GM21390 (cell line): ENCODE data around the gene SLC49A4.
A peak's percentile ranks its signal among the peaks of the same experiment; 100 is the strongest.

ENCODE experiments used
- ATAC-seq: cut with Tn5 transposase; IDR thresholded peaks from one replicate; pipeline ENCODE4 v1.9.1; 2021; ENCODE audit not compliant: unreplicated experiment

The SLC49A4 gene

DNA sequence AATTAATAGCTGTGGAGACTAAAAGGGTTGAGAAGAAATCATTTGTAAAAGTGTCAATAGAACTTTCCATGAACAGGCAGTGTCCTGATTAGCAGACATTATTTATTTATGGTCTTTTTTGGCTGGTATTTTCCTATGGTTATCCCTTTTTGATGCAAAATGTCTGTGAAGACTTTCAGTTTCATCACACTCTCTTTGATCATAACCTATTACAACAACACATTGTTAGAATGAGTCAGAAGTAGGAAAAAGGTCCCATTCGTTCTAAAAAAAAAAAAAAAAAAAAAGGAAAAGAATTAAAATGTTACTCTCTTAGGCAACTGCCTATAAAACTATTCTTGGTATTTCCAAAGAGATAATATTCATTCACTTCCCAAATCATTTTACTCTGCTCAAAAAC is 62.1 kb downstream of the SLC49A4 start:
- no peak for ATAC-seq

DNA sequence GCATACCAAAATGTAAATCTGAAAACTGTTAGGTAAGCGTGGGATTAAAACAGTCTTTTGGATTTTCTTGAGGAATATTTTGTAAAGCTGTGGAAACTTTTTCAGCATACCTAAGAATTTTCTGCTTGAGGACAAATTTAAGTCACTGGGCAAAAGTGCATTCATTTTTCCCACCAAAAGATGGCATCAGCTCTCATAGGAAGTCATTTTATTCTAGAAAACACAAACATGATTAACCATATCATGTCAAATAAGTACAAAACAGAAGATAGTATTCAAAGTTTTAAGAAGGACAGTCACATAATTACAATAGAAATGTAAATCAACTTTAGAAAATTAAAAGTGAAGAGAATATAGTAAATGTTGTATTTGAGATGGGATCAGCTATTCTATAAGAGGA is 63.5 kb downstream of the SLC49A4 start:
- no peak for ATAC-seq

DNA sequence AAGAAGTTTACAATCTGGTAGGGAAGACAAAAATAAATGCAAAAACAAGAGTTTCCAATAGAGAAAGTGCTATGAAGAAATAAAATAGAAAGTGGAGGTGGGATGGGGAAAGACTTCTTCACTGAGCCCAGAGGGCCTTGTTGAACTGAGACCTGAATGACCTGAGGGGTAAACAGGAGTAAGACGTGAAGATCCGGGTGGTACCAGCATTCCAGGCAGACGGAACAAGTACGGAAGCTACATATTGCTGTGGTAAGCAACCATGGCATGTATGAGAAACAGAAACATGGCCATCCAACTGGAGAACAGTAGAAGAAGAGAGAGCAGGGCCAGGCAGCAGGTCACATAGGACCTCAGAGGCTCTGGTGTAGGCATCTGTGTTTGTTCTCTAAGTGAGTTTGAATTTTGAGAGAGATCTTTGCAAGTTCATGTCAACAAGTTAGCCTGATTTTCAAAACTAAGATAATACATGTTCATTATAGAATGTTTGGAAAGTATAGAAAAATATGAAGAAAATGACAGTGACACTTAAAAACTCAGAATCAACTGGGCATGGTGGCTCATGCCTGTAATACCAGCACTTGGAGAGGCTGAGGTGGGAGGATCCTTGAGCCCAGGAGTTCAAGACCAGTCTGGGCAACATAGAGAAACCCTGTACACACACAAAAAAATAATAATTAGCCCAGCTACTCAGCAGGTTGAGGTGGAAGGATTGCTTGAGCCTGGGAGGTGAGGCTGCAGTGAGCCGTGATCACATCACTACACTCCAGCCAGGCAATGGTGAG is 64.3 kb downstream of the SLC49A4 start:
- no peak for ATAC-seq

DNA sequence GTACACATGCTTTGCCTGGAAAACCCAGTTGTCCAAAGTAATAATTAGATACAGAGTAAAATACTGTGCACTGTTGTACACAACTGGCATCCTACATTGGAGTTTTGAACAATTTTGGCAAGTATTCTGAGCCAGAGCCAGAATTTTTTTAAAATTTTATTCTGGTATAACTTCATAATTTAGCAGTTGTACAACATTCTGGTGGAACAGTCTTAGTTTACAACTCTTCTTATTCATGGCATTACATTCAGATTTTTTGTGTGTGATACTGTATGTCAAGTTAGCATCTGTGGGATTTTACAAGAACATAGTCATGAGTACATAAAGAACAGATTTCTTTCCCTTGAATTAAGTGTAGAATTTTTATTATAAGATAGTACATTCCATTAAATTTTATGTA is 67.5 kb downstream of the SLC49A4 start:
- ATAC-seq, result no peak

GRCh38 chr3:122864498-122864897 is 69.6 kb downstream of the SLC49A4 start:
- no peak for ATAC-seq

- ATAC-seq, result no peak
These were observed 73.5 kb downstream of the SLC49A4 start for GRCh38 chr3:122868322-122868721.

DNA sequence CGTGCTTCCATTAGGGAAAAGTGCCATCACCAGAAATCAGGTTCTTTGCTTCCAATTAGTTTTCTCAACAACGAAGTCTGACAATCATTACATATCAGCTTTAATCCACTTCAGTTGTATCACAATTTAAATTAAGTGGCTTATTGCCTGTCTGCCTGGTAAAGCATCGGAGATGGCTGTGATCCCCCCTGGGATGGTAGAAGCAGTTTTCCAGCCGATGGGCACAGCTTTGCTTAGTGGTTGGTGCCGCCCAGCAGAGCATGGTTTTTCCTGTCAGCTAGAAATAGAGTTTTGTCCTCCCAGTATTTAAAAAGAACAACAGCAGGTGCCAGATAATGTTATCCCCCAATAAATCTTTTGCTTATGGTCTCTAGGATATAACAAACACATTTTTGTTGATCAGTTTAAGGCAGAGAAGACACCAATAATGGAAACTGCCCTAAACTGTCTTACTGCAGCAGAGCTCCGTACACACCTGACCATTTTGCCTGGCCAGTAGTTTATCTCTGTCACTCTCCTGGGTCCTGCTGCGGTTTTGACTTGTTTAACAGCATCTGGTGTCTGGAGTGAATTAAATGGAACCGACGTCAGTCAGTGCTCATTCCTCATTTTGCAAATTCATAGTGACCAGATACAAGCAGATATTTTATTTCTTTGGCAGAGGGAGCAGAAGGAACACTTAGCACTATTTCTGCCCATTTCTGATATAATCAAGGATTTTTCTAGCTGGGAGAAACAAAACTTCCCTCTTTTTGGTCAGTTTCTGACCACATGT is 79.1 kb downstream of the SLC49A4 start:
- ATAC-seq, result no peak

- no peak for ATAC-seq
These were observed 80.8 kb downstream of the SLC49A4 start for GRCh38 chr3:122875547-122876127.

- no peak for ATAC-seq
These were observed 85.3 kb downstream of the SLC49A4 start for GRCh38 chr3:122880173-122880572.

DNA sequence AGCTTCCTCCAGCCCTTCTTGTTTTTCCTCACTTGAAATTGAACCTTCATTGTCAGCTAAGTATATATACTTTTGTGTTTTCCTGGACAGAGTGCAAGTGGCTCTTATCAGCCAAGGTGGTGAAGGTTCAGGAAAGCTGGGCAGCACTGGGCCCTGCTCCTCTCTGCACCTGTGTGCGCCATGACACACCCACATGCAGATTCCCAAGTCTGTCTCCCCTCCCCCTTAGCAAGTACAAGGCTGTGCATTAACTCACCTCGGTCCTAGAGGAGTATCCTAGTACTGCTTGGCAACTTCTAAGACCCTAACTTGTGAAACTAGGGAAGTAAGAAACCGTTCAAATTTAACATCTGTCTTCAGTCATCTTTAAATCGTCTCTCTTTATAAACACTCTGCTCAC is 85.8 kb downstream of the SLC49A4 start:
- no peak for ATAC-seq

DNA sequence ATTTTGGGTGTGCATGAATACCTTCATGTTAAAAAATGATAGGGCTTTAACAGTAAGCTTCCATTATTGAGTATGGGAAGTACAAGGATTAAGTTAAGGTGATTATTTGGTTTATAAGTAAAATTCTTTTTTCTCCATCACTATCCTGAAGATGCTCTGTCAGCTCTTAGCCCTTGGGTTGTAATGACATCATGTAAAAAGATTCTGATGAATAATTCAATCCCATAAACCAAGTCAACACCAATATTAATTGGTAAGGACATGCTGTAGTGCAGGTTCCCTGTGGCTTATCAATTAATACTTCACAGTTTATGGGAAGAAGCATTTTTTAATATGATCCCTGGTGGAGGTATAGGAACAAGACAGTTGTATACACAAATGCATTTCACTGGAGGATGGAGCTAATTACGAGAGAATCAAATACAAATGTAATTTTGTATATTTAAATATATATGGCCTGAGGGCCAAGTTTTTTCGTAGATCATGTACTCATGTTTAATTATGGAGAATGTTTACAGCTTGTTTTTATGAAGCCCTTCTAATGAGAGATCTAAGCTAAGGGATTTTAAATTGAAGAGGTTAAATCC is 87.6 kb downstream of the SLC49A4 start:
- no peak for ATAC-seq

DNA sequence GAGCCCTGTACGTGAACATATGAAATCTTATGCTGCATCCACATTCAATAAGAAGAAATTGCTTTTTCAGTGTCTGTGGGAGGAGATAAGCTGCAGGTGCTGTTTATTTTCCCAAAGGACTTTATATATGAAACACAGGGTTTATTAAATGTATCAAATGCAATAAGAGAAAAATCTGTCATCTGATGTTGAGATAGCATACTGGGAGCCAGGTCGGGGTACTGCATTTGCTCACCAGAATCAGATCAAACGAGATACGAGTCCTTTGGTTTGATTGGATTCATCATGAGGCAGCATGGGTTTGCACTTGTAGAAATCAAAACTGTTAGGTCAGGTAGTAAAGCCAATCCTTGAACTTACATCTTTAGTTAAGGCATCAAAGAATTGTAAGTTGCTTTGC is 91.4 kb downstream of the SLC49A4 start:
- no peak for ATAC-seq

- no peak for ATAC-seq
These were observed 92.1 kb downstream of the SLC49A4 start for GRCh38 chr3:122886946-122887345.

DNA sequence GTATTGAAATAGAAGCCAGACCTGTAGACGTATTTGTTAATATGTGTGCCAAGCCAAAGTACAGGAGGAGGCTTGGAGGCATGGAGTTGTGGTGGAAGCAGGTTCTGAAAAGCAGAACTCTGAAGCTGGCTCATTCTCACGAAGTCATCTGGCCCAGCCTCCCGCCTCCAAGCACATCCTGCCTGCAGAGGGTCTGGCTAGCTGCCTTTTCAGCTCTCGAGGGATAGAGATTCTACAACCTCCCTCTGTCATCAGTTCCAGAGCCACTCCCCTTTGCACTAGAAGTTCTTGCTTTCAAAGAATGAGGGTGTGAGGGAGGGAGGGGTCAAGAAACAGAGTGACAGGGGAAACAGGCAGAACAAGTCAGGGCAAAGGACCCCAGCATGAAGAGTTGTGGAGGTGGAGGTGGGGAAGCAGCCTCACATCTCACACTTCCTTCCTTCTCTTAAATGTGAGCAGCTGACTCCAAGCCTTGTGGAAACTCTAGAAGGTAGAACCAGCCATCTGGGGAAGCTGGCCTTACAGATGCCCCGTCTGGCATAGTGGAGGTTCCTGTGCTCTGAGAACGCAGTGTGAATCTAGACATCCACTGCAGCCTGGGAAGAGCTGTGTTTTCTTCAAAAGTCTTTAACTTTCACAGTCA is 95.3 kb downstream of the SLC49A4 start:
- ATAC-seq, result peak; percentile 55

GRCh38 chr3:122890720-122891220 is 95.9 kb downstream of the SLC49A4 start:
- no peak for ATAC-seq

- ATAC-seq, result no peak
These were observed 97.5 kb downstream of the SLC49A4 start for GRCh38 chr3:122892118-122892960.

GRCh38 chr3:122893282-122893681 is 98.4 kb downstream of the SLC49A4 start:
- ATAC-seq, result peak; percentile 67

GRCh38 chr3:122893754-122894668 is 99.1 kb downstream of the SLC49A4 start:
- ATAC-seq, result no peak

- no peak for ATAC-seq
These were observed 103.4 kb downstream of the SLC49A4 start for GRCh38 chr3:122898298-122898697.
